Stimulated activated naive CD8-positive, alpha-beta T cell treated with anti-CD3 and anti-CD28 coated beads, Interleukin-15, Interleukin-2, amounts not matched to agents 100 ng/mL and 50 ng/mL, for 24 hours (primary cell): Measurements from ENCODE around the gene IZUMO1.

Experiments used
- H3K27ac Mint-ChIP-seq: one replicate; pipeline ENCODE4 v1.8.0; 2021; ENCODE audit warnings: mild to moderate bottlenecking, mixed read lengths
- H3K27me3 Mint-ChIP-seq: one replicate; pipeline ENCODE4 v1.8.0; 2021; ENCODE audit warnings: mixed read lengths
- H3K36me3 Mint-ChIP-seq: one replicate; pipeline ENCODE4 v1.8.0; 2021; ENCODE audit warnings: low read depth, mixed read lengths
- H3K4me1 Mint-ChIP-seq: one replicate; pipeline ENCODE4 v1.8.0; 2021; ENCODE audit warnings: low read depth, mixed read lengths
- H3K4me3 Mint-ChIP-seq: one replicate; pipeline ENCODE4 v1.8.0; 2021; ENCODE audit warnings: mild to moderate bottlenecking, mixed read lengths
- H3K9me3 Mint-ChIP-seq: one replicate; pipeline ENCODE4 v1.8.0; 2021; ENCODE audit warnings: mixed read lengths

The IZUMO1 gene

GRCh38 chr19:48750771-48751504, 4.2 kb upstream of the IZUMO1 start:
- Mint-ChIP-seq H3K27me3 (peaks cover 41% of the 10 kb centered on the region), H3K36me3 (no peaks in the 10 kb centered on the region), H3K4me3 (no peak overlapping the region), H3K4me1 (peaks cover 23% of the 10 kb centered on the region), H3K9me3 (no peaks in the 10 kb centered on the region), H3K27ac (no peak overlapping the region)

- no peaks in the 10 kb centered on the region for H3K9me3 Mint-ChIP-seq
- no peak overlapping the region for H3K27ac Mint-ChIP-seq
- H3K36me3 Mint-ChIP-seq, result no peaks in the 10 kb centered on the region
- H3K4me1 Mint-ChIP-seq, result peaks cover 23% of the 10 kb centered on the region
- no peak overlapping the region for H3K4me3 Mint-ChIP-seq
- peaks cover 45% of the 10 kb centered on the region for H3K27me3 Mint-ChIP-seq
Observed at GRCh38 chr19:48750351-48750750, 3.6 kb upstream of the IZUMO1 start.

GRCh38 chr19:48749571-48750198, 3.0 kb upstream of the IZUMO1 start:
- H3K4me3 Mint-ChIP-seq, result no peak overlapping the region
- H3K27ac Mint-ChIP-seq, result no peak overlapping the region
- H3K36me3 Mint-ChIP-seq, result no peaks in the 10 kb centered on the region
- peaks cover 23% of the 10 kb centered on the region for H3K4me1 Mint-ChIP-seq
- H3K9me3 Mint-ChIP-seq, result no peaks in the 10 kb centered on the region
- H3K27me3 Mint-ChIP-seq, result peaks cover 41% of the 10 kb centered on the region

- Mint-ChIP-seq H3K27ac (peak overlapping the region; percentile 48), H3K36me3 (no peaks in the 10 kb centered on the region), H3K4me1 (peaks cover 12% of the 10 kb centered on the region), H3K27me3 (peaks cover 19% of the 10 kb centered on the region), H3K9me3 (no peaks in the 10 kb centered on the region), H3K4me3 (peak overlapping the region; percentile 21)
Observed at GRCh38 chr19:48746110-48746509, 599 bp downstream of the IZUMO1 start.

- H3K36me3 Mint-ChIP-seq, result no peaks in the 10 kb centered on the region
- H3K4me3 Mint-ChIP-seq, result no peak overlapping the region
- no peak overlapping the region for H3K27ac Mint-ChIP-seq
- no peaks in the 10 kb centered on the region for H3K9me3 Mint-ChIP-seq
- peaks cover 19% of the 10 kb centered on the region for H3K27me3 Mint-ChIP-seq
- peaks cover 16% of the 10 kb centered on the region for H3K4me1 Mint-ChIP-seq
Observed at GRCh38 chr19:48745208-48745995, 1.3 kb downstream of the IZUMO1 start.

GRCh38 chr19:48742096-48742495, 4.6 kb downstream of the IZUMO1 start:
- H3K4me3 Mint-ChIP-seq, result no peak overlapping the region
- no peaks in the 10 kb centered on the region for H3K9me3 Mint-ChIP-seq
- no peaks in the 10 kb centered on the region for H3K36me3 Mint-ChIP-seq
- H3K27ac Mint-ChIP-seq, result no peak overlapping the region
- H3K27me3 Mint-ChIP-seq, result peaks cover 22% of the 10 kb centered on the region
- H3K4me1 Mint-ChIP-seq, result peaks cover 20% of the 10 kb centered on the region

- H3K4me3 Mint-ChIP-seq, result no peak overlapping the region
- no peak overlapping the region for H3K27ac Mint-ChIP-seq
- peaks cover 19% of the 10 kb centered on the region for H3K27me3 Mint-ChIP-seq
- peaks cover 15% of the 10 kb centered on the region for H3K4me1 Mint-ChIP-seq
- H3K36me3 Mint-ChIP-seq, result no peaks in the 10 kb centered on the region
- H3K9me3 Mint-ChIP-seq, result no peaks in the 10 kb centered on the region
Observed at GRCh38 chr19:48741129-48741999, 5.3 kb downstream of the IZUMO1 start.

- no peak within 1 kb of the TSS for H3K4me3 Mint-ChIP-seq
- H3K27ac Mint-ChIP-seq, result no peak within 1 kb of the TSS
- H3K27me3 Mint-ChIP-seq, result peaks cover 9% of the 10 kb centered on the region
- H3K36me3 Mint-ChIP-seq, result no peaks in the 10 kb centered on the region
- peaks cover 11% of the 10 kb centered on the region for H3K4me1 Mint-ChIP-seq
- H3K9me3 Mint-ChIP-seq, result no peaks in the 10 kb centered on the region
Observed at GRCh38 chr19:48740164-48740972, 6.3 kb downstream of the IZUMO1 start, which contains the start of gene RASIP1. Gene RASIP1 (minus strand): TSS chr19:48740610. CDS start chr19:48740282, 328 bp downstream.

- no peaks in the 10 kb centered on the region for H3K36me3 Mint-ChIP-seq
Observed at GRCh38 chr19:48739404-48740163, 7.1 kb downstream of the IZUMO1 start.

GRCh38 chr19:48738557-48739403, 7.9 kb downstream of the IZUMO1 start:
- peak overlapping the region; percentile 54 for H3K4me3 Mint-ChIP-seq
- H3K27me3 Mint-ChIP-seq, result peaks cover 9% of the 10 kb centered on the region
- no peak overlapping the region for H3K27ac Mint-ChIP-seq
- no peaks in the 10 kb centered on the region for H3K9me3 Mint-ChIP-seq
- H3K4me1 Mint-ChIP-seq, result peaks cover 11% of the 10 kb centered on the region
- no peaks in the 10 kb centered on the region for H3K36me3 Mint-ChIP-seq

More at GRCh38 chr19:48739404-48740163, 7.1 kb downstream of the IZUMO1 start:
- peaks cover 11% of the 10 kb centered on the region for H3K4me1 Mint-ChIP-seq
- no peaks in the 10 kb centered on the region for H3K9me3 Mint-ChIP-seq
- no peak overlapping the region for H3K4me3 Mint-ChIP-seq
- peaks cover 9% of the 10 kb centered on the region for H3K27me3 Mint-ChIP-seq
- H3K27ac Mint-ChIP-seq, result no peak overlapping the region

- Mint-ChIP-seq H3K4me3 (no peak overlapping the region), H3K4me1 (peaks cover 11% of the 10 kb centered on the region), H3K27ac (no peak overlapping the region), H3K9me3 (no peaks in the 10 kb centered on the region), H3K36me3 (no peaks in the 10 kb centered on the region), H3K27me3 (peaks cover 9% of the 10 kb centered on the region)
Observed at GRCh38 chr19:48737360-48737998, 9.2 kb downstream of the IZUMO1 start.

GRCh38 chr19:48735031-48735615, 11.6 kb downstream of the IZUMO1 start:
- Mint-ChIP-seq H3K9me3 (no peaks in the 10 kb centered on the region), H3K27me3 (peaks cover 3% of the 10 kb centered on the region), H3K27ac (no peak overlapping the region), H3K4me1 (peaks cover 4% of the 10 kb centered on the region), H3K36me3 (no peaks in the 10 kb centered on the region), H3K4me3 (no peak overlapping the region)
